Measurements from ENCODE around the gene ANGEL1. TPM values are rescaled to one million over a fixed set of nuclear protein-coding genes. Genes with fewer than 3 reads are reported as not detected.

The ANGEL1 gene
- polyA plus RNA-seq, 1 experiment = 16.8 TPM

GRCh38 chr14:76829013-76829365 is 16.3 kb upstream of the ANGEL1 start:
- H3K36me3 ChIP-seq (ENCODE audit: control insufficient read depth, insufficient read depth, low read length) = no peaks in the 10 kb centered on the region
- TF ChIP-seq CTCF (IDR thresholded peaks at IDR 0.05; ENCODE audit: insufficient read depth, low read depth, low read length) = no peak
- ChIA-PET POLR2A (no interaction called here), CTCF (interaction anchor here (1.5 to 3.0 kb wide), 2 partner anchors 9 to 119 kb away, joined by 5 to 8 read pairs; no protein-coding TSS in a partner anchor)
- DNase-seq (ENCODE audit: low read depth) = no peak
- no peak overlapping the region for H3K4me3 ChIP-seq (ENCODE audit: low read depth, low read length)
- H3K27me3 ChIP-seq (ENCODE audit: control insufficient read depth, insufficient read depth, low read length) = peaks cover 2% of the 10 kb centered on the region

- POLR2A ChIA-PET = no interaction called here
- no peaks in the 10 kb centered on the region for H3K36me3 ChIP-seq (ENCODE audit: control insufficient read depth, insufficient read depth, low read length)
- DNase-seq (ENCODE audit: low read depth) = no peak
- CTCF ChIA-PET = interaction anchor here (1.5 to 3.0 kb wide), 2 partner anchors 10 to 118 kb away, joined by 5 to 8 read pairs; no protein-coding TSS in a partner anchor
- peaks cover 2% of the 10 kb centered on the region for H3K27me3 ChIP-seq (ENCODE audit: control insufficient read depth, insufficient read depth, low read length)
- TF ChIP-seq CTCF (IDR thresholded peaks at IDR 0.05; ENCODE audit: insufficient read depth, low read depth, low read length) = no peak
- peak overlapping the region; percentile 20; the same call in 1 of the 2 replicates for H3K4me3 ChIP-seq (ENCODE audit: low read depth, low read length)
These were observed 15.8 kb upstream of the ANGEL1 start for GRCh38 chr14:76828339-76829012.

GRCh38 chr14:76827696-76828296 is 15.1 kb upstream of the ANGEL1 start:
- ChIA-PET CTCF (interaction anchor here (3.0 kb wide), 1 partner anchor 117 kb away, joined by 8 read pairs; no protein-coding TSS in a partner anchor), POLR2A (no interaction called here)
- Histone ChIP-seq H3K36me3 (ENCODE audit: control insufficient read depth, insufficient read depth, low read length) (no peaks in the 10 kb centered on the region), H3K4me3 (ENCODE audit: low read depth, low read length) (peak overlapping the region; percentile 20; the same call in 1 of the 2 replicates), H3K27me3 (ENCODE audit: control insufficient read depth, insufficient read depth, low read length) (peaks cover 2% of the 10 kb centered on the region)
- DNase-seq (ENCODE audit: low read depth) = no peak
- TF ChIP-seq CTCF (IDR thresholded peaks at IDR 0.05; ENCODE audit: insufficient read depth, low read depth, low read length) = no peak

GRCh38 chr14:76826122-76826521 is 13.4 kb upstream of the ANGEL1 start, which contains the start of gene LRRC74A:
LRRC74A (plus strand) TSS chr14:76826408; CDS start chr14:76826698, 290 bp downstream.
- no peak for DNase-seq (ENCODE audit: low read depth)
- no peaks in the 10 kb centered on the region; the same call in 1 of the 2 replicates for H3K27me3 ChIP-seq (ENCODE audit: control insufficient read depth, insufficient read depth, low read length)
- no peak within 1 kb of the TSS for H3K4me3 ChIP-seq (ENCODE audit: low read depth, low read length)
- TF ChIP-seq CTCF (IDR thresholded peaks at IDR 0.05; ENCODE audit: insufficient read depth, low read depth, low read length) = no peak
- ChIA-PET CTCF (no interaction called here), POLR2A (no interaction called here)
- H3K36me3 ChIP-seq (ENCODE audit: control insufficient read depth, insufficient read depth, low read length) = no peaks in the 10 kb centered on the region

- no peak overlapping the region for H3K4me3 ChIP-seq (ENCODE audit: low read depth, low read length)
- TF ChIP-seq CTCF (IDR thresholded peaks at IDR 0.05; ENCODE audit: insufficient read depth, low read depth, low read length) = no peak
- ChIA-PET POLR2A (no interaction called here), CTCF (no interaction called here)
- peaks cover 5% of the 10 kb centered on the region for H3K27me3 ChIP-seq (ENCODE audit: control insufficient read depth, insufficient read depth, low read length)
- no peak for DNase-seq (ENCODE audit: low read depth)
- no peaks in the 10 kb centered on the region for H3K36me3 ChIP-seq (ENCODE audit: control insufficient read depth, insufficient read depth, low read length)
These were observed 8.0 kb upstream of the ANGEL1 start for GRCh38 chr14:76820700-76821099.
